ENCODE measurements around the gene GSK3B. TPM values are rescaled to one million over a fixed set of nuclear protein-coding genes. Genes with fewer than 3 reads are reported as not detected.

GSK3B gene
- total RNA-seq, 1 donor from 2014 or later = 20.6 TPM

- no peak overlapping the region for H3K4me3 ChIP-seq
- no peaks in the 10 kb centered on the region for H3K27me3 ChIP-seq
- intact Hi-C loops (cut with DNase I) = no loop called here
- peaks cover 0 to 9% of the 10 kb centered on the region in 2 donors for H3K36me3 ChIP-seq
- H3K27ac ChIP-seq = no peak overlapping the region
- no peaks in the 10 kb centered on the region for H3K9me3 ChIP-seq
- H3K4me1 ChIP-seq = no peaks in the 10 kb centered on the region
- TF ChIP-seq POLR2A (IDR thresholded peaks at IDR 0.05) (no peak), CTCF (IDR thresholded peaks at IDR 0.05) (no peak), POLR2AphosphoS5 (IDR thresholded peaks at IDR 0.05; ENCODE audit: insufficient read depth in 1 of 2, low read depth in 1 of 2) (no peak)
- DNase-seq (ENCODE audit: extremely low spot score in 2 of 2) = no peak
These were observed 237.6 kb downstream of the GSK3B start for GRCh38 chr3:119856695-119857094.

GRCh38 chr3:119849126-119849525, 245.1 kb downstream of the GSK3B start:
- TF ChIP-seq POLR2AphosphoS5 (IDR thresholded peaks at IDR 0.05; ENCODE audit: insufficient read depth in 1 of 2, low read depth in 1 of 2) (no peak), POLR2A (IDR thresholded peaks at IDR 0.05) (no peak)
- H3K4me3 ChIP-seq = no peak overlapping the region
- no peaks in the 10 kb centered on the region for H3K4me1 ChIP-seq
- no peaks in the 10 kb centered on the region for H3K9me3 ChIP-seq
- intact Hi-C loops (cut with DNase I) = no loop called here
- no peaks in the 10 kb centered on the region for H3K27me3 ChIP-seq
- no peaks in the 10 kb centered on the region for H3K36me3 ChIP-seq
- DNase-seq (ENCODE audit: extremely low spot score in 2 of 2) = no peak
- no peak overlapping the region for H3K27ac ChIP-seq

GRCh38 chr3:119841808-119842471, 252.3 kb downstream of the GSK3B start:
- intact Hi-C loops (cut with DNase I) = no loop called here
- no peak overlapping the region for H3K4me3 ChIP-seq
- no peak for DNase-seq (ENCODE audit: extremely low spot score in 2 of 2)
- no peaks in the 10 kb centered on the region for H3K9me3 ChIP-seq
- H3K4me1 ChIP-seq = peaks cover 11% of the 10 kb centered on the region
- TF ChIP-seq POLR2AphosphoS5 (IDR thresholded peaks at IDR 0.05; ENCODE audit: insufficient read depth in 1 of 2, low read depth in 1 of 2) (no peak), POLR2A (IDR thresholded peaks at IDR 0.05) (no peak), CTCF (IDR thresholded peaks at IDR 0.05) (no peak)
- H3K27ac ChIP-seq = no peak overlapping the region
- no peaks in the 10 kb centered on the region for H3K36me3 ChIP-seq
- no peaks in the 10 kb centered on the region for H3K27me3 ChIP-seq

GRCh38 chr3:119835556-119835955, 258.7 kb downstream of the GSK3B start:
- intact Hi-C loops (cut with DNase I) = no loop called here
- no peaks in the 10 kb centered on the region for H3K9me3 ChIP-seq
- no peak for TF ChIP-seq CTCF (IDR thresholded peaks at IDR 0.05)
- TF ChIP-seq POLR2A (IDR thresholded peaks at IDR 0.05) = no peak
- no peak for TF ChIP-seq POLR2AphosphoS5 (IDR thresholded peaks at IDR 0.05; ENCODE audit: insufficient read depth in 1 of 2, low read depth in 1 of 2)
- no peaks in the 10 kb centered on the region for H3K4me1 ChIP-seq
- no peak overlapping the region for H3K27ac ChIP-seq
- no peaks in the 10 kb centered on the region for H3K27me3 ChIP-seq
- no peak overlapping the region for H3K4me3 ChIP-seq
- DNase-seq (ENCODE audit: extremely low spot score in 2 of 2) = no peak
- no peaks in the 10 kb centered on the region for H3K36me3 ChIP-seq

GRCh38 chr3:119834754-119835370, 259.4 kb downstream of the GSK3B start:
- Histone ChIP-seq H3K27ac (no peak overlapping the region), H3K9me3 (no peaks in the 10 kb centered on the region), H3K27me3 (no peaks in the 10 kb centered on the region), H3K4me1 (no peaks in the 10 kb centered on the region), H3K4me3 (no peak overlapping the region), H3K36me3 (no peaks in the 10 kb centered on the region)
- DNase-seq (ENCODE audit: extremely low spot score in 2 of 2) = no peak
- TF ChIP-seq CTCF (IDR thresholded peaks at IDR 0.05) (no peak), POLR2AphosphoS5 (IDR thresholded peaks at IDR 0.05; ENCODE audit: insufficient read depth in 1 of 2, low read depth in 1 of 2) (no peak), POLR2A (IDR thresholded peaks at IDR 0.05) (no peak)
- intact Hi-C loops (cut with DNase I) = no loop called here

All from vagina (tissue), 2 donors.